Ishikawa (cell line): ENCODE results near the gene PANX1.

Source experiments
- CEBPB ChIP-seq: IDR thresholded peaks from 2 replicates; pipeline ENCODE4 v1.6.1; 2012
- EGR1 ChIP-seq: IDR thresholded peaks from 2 replicates; pipeline ENCODE4 v1.6.1; 2012
- EP300 ChIP-seq: IDR thresholded peaks from 2 replicates; pipeline ENCODE4 v1.6.1; 2012; ENCODE audit warnings: borderline replicate concordance
- FOXM1 ChIP-seq: IDR thresholded peaks from 2 replicates; pipeline ENCODE4 v1.6.1; 2012; ENCODE audit warnings: low read depth, borderline replicate concordance
- MAX ChIP-seq: IDR thresholded peaks from 2 replicates; pipeline ENCODE4 v1.6.1; 2012
- NFIC ChIP-seq: IDR thresholded peaks from 2 replicates; pipeline ENCODE4 v1.6.1; 2012
- RAD21 ChIP-seq: IDR thresholded peaks from 2 replicates; pipeline ENCODE4 v1.6.1; 2012; ENCODE audit warnings: low read depth
- REST ChIP-seq: IDR thresholded peaks from 2 replicates; pipeline ENCODE4 v1.6.1; 2012; ENCODE audit warnings: low read depth, mild to moderate bottlenecking
- TAF1 ChIP-seq: IDR thresholded peaks from 2 replicates; pipeline ENCODE4 v1.6.1; 2012; ENCODE audit warnings: low read depth, mild to moderate bottlenecking
- TCF12 ChIP-seq: IDR thresholded peaks from 2 replicates; pipeline ENCODE4 v1.6.1; 2012; ENCODE audit warnings: low read depth
- USF1 ChIP-seq: IDR thresholded peaks from 2 replicates; pipeline ENCODE4 v1.6.1; 2012

GRCh38 chr11:94145916-94146315, 17.3 kb downstream of the PANX1 start:
- no peak for TF ChIP-seq FOXM1
- no peak for TF ChIP-seq NFIC
- no peak for TF ChIP-seq REST
- TF ChIP-seq MAX: no peak
- no peak for TF ChIP-seq EGR1
- TF ChIP-seq CEBPB: no peak
- TF ChIP-seq RAD21: no peak
- no peak for TF ChIP-seq TCF12
- no peak for TF ChIP-seq EP300
- no peak for TF ChIP-seq USF1
- no peak for TF ChIP-seq TAF1
